Loucy (cell line): Measurements from ENCODE around the gene ALDOB.
"Not testable (repeated sequence)": the region's sequence is repeated elsewhere in the genome, so short reads cannot be mapped to it uniquely, and the experiment has no call there.

Experiments used
- EZH2phosphoT487 ChIP-seq: fragments of 200-600 bp; IDR thresholded peaks from 2 replicates; pipeline ENCODE4 v1.6.1; 2018; ENCODE audit warnings: antibody characterized with exemption, mild to moderate bottlenecking, moderate library complexity, borderline replicate concordance
- TF ChIP-seq, protein P1 (sequence below): fragments of 200-600 bp; sonication (generic); conservative IDR thresholded peaks from 2 replicates; pipeline ENCODE4 v1.5.1; 2014; ENCODE audit warnings: mild to moderate bottlenecking, antibody characterized with exemption, low read length

DNA sequence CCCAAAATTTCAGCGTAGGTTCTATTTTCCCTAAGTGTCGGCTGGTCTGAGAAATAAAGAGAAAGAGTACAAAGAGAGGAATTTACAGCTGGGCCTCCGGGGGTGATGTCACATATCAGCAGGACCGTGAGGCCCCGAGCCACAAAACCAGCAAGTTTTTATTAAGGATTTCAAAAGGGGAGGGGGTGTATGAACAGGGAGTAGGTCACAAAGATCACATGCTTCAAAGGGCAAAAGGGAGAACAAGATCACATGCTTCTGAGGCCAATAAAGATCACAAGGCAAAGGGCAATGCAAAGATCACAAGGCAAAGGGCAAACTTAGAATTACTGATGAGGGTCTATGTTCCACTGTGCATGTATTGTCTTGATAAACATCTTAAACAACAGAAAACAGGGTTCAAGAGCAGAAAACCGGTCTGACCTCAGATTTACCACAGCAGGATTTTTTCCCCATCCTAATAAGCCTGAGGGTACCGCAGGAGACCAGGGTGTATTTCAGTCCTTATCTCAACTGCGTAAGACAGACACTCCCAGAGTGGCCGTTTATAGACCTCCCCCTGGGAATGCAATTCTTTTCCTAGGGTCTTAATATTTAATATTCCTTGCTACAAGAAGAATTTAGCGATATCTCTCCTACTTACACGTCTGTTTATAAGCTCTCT lies 50.6 kb downstream of the ALDOB start, which contains the start of gene BAAT:
- TF ChIP-seq, protein P1, sequence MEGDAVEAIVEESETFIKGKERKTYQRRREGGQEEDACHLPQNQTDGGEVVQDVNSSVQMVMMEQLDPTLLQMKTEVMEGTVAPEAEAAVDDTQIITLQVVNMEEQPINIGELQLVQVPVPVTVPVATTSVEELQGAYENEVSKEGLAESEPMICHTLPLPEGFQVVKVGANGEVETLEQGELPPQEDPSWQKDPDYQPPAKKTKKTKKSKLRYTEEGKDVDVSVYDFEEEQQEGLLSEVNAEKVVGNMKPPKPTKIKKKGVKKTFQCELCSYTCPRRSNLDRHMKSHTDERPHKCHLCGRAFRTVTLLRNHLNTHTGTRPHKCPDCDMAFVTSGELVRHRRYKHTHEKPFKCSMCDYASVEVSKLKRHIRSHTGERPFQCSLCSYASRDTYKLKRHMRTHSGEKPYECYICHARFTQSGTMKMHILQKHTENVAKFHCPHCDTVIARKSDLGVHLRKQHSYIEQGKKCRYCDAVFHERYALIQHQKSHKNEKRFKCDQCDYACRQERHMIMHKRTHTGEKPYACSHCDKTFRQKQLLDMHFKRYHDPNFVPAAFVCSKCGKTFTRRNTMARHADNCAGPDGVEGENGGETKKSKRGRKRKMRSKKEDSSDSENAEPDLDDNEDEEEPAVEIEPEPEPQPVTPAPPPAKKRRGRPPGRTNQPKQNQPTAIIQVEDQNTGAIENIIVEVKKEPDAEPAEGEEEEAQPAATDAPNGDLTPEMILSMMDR: not testable (repeated sequence)
- TF ChIP-seq EZH2phosphoT487: not testable (repeated sequence)
